GM21390 (cell line): Measurements from ENCODE around the gene LOX.
"Not testable (repeated sequence)": the region's sequence is repeated elsewhere in the genome, so short reads cannot be mapped to it uniquely, and the experiment has no call there.

Experiments
- ATAC-seq: cut with Tn5 transposase; IDR thresholded peaks from one replicate; pipeline ENCODE4 v1.9.1; 2021; ENCODE audit not compliant: unreplicated experiment

LOX gene

DNA sequence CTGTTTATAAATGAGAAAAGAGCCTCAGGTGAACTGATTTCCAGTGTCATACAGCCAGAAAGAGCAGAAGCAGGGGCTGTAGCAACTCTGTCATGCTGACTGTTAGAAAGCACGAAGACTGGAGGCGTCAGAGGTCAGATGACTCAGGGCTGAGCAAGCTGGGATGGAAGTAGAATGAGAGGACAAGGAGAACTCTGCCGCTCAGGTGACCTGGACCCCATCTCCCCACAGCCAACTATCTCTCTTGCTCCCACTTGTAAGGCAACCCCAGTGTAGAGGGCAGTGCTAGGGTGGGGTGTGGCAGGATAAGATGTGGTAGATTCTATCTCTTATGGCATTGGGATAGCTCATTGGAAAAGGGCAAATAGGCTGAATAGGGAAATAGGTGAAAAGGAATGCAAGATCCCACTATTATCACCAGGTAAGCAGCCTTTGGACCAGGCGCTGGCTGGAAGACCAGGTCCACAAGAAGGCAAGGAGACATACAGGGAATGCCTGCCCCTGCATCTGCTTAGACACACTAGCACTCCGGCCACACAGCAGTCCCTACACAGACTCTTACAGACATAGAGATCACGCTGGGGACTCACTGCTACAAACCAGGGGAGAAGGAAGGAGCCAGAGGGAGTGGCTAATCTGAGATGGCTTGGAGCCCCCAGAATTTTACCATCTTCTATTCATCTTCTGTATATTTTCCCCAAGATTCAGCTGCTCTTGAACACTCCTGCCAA lies 21.2 kb upstream of the LOX start:
- ATAC-seq: no peak

GRCh38 chr5:122097391-122097790 lies 19.3 kb upstream of the LOX start:
- ATAC-seq: no peak

- no peak for ATAC-seq
Measured at GRCh38 chr5:122095158-122095557, 17.1 kb upstream of the LOX start.

DNA sequence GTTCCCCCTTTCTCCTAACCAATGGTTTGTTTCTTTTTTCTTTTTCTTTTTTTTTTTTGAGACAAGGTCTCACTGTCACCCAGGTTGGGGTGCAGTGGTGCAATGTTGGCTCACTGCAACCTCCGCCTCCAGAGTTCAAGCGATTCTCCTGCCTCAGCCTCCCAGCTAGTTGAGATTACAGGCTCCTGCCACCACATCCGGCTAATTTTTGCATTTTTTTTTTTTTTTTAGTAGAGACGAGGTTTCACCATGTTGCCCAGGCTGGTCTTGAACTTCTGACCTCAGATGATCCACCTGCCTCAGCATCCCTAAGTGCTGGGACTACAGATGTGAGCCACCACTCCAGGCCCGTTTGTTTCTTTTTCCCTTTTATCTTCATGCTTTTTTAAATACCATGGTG lies 16.2 kb upstream of the LOX start:
- ATAC-seq: not testable (repeated sequence)

DNA sequence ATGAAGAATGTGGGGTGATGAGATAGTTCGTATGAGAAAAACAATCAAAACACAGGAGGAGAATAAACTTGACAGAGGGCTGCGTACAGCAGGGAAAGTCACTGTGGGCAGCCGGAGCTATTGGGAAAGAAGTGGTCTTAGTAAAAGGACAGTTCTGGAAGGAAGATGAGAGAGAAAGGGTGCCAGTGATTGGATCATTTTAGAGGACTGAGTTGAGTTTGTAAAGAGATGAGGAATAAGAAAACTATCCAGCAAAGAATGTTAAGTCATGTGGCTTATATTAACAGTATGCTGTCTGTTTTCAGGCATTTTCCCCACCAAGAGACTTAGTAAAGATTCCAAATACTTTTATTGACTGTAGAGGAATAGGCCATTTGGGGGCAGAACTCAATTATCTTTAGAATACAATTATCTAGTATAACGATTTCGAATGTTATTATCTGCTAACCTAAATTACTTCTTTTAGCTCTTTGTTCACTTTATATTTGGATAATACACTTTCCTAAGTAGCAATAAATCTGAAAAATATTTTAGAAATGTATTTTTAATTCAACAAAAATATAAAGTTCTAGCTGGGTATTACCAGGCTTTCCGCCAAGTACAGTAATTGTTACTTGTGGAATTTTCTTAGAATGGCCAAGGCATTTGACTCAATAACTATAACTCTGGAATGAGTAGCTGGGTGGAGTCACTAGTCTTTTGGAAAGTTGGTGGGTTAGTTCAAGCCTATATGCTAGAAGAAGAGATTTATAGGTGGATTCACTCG lies 15.5 kb upstream of the LOX start:
- ATAC-seq: no peak

DNA sequence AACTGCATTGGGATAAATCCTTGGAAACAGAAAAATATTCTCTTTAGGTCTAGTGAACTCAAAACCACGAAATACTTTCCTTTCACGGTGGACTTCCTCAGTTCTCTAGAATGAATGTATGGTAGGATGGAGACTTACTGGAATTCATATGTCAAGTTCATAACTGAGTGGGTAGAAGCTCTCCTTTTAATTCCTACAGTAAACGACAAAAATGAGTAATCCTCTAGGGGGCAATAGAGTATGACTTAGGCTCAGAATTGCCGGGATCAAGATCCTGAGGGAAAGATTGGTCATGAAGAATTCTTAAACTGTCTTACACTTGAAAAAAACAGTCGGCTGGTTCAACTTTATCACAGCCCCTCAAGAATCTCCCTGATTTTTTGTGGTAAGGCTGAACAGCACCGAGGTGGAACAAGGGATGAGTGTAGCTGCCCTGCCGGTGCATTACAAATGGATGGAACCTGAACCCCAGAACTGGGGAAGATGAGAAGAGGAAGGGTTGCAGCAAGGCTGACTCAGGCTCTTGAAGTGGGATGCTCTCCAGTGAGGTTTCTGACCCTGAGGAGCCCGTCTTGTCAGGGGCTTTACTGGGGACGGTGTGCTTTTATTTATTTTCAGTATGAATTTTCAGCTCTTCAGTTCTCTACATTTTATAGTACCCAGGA lies 14.0 kb upstream of the LOX start:
- ATAC-seq: no peak

- ATAC-seq: no peak
Measured at GRCh38 chr5:122089096-122090013, 11.3 kb upstream of the LOX start.

DNA sequence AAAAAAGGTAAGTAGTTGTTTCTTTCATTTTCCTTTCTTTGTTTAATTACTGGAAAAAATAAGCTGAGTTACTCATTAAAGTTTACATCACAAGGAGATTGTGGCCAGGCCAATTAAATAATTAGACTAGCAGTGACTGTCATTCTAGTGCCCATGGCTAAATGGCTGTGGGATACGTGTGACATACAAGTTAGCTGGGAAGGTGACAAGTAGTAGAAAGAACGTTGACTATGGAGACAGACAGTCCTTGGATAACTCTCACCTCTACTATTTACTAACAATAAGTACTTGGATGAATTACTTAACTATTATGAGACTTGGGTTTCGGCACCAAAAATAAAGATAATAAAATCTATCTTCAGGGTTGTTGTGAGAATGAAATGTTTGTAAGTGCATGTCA lies 7.0 kb upstream of the LOX start:
- ATAC-seq: no peak

DNA sequence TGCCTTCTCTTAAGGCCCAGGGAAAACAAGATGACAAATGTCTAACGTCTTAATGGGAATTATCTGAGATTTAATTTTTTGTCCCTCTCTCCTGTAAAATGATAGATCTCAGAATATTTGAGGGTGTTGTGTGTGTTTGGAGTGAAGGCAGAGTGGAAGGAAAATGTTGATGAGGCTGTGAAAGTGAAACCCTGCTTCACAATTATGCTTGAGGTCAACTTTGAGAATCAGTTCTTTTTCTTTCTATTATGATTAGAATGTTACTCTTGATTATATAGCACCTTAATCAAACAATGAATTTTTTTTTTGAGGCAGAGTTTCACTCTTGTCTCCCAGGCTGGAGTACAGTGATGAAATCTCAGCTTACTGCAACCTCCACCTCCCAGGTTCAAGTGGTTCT lies 5.5 kb upstream of the LOX start:
- no peak for ATAC-seq

- ATAC-seq: no peak
Measured at GRCh38 chr5:122081541-122081940, 3.5 kb upstream of the LOX start.

DNA sequence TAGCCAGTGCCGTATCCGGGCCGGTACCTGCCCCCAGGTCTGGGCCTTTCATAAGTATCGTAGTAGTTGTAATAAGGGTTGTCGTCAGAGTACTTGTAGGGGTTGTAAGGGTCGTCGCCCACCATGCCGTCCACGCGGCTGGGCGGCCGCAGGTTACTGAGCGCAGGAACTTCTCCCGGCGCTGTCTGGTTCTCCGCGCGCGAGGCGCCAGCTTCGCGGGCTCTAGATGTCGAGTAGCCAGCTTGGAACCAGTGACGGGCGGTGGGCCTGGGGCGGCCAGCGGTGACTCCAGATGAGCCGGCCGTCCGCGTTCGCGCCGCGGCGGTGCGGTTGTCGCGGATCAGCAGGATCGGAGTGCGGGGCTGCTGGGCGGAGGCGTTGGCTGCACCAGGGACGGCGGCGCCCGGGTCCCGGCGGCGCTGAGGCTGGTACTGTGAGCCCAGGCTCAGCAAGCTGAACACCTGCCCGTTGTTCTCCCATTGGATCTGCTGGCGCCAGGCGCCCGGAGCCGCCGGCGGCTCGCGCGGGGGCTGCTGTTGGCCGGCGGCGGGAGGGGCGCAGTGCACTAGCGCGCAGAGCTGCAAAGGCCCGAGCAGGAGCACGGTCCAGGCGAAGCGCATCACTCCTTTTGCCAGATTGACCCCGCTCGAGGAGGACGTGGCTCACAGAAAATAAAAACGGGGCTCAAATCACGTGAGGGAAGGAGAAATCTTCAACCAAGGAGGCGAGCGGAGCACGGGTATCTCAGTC lies 518 bp downstream of the LOX start:
- ATAC-seq: peak; percentile 33

DNA sequence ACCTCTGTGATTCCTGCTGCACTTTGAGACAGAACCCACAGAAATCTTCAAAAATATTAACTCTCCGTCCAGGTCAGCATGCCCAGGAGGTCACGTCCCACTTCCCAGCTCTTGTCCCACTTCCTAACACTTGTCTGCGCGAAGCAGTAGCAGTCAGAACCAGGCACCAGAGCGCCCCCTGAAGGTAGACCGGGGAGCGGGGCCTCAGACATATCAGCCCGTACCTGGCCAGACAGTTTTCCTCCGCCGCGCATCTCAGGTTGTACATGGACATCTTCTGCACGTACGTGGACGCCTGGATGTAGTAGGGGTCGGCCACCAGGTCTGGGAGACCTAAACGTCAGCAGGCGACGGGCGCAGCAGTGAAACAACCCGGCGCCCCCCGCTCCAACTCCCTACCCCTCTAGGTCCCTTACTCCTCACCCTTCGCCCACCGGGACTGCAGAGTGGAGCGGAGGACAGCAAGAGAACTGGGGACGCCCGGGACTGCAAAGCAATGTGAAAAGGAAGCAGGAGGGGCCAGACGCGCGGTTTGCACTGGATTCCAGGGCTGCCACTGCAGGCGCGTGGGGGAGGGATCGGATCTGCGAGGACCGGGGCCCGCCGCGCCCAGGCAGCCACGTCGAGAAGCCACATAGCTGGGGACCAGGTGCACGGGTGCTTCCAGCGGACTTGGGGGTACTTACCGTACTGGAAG lies 1.2 kb downstream of the LOX start:
- peak; percentile 54 for ATAC-seq

DNA sequence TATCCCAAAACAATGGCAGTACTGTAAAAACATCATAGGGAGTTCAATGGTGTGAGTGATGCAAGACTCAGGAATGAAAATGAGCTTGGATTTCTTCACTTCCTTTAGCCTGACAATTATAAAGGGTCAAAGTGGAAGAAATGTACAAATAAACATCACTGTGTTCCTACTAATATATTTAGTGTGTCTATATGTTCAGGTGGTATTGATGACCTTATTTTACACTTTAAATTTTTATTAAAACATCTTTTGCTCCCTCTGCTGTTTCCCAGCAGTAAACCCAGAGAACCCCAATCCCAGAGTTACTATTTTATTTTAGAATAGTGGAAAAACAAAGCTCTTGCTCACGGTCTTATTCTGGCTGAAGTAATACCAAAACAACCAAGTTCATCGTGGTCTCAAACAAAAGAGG lies 2.0 kb downstream of the LOX start:
- no peak for ATAC-seq

DNA sequence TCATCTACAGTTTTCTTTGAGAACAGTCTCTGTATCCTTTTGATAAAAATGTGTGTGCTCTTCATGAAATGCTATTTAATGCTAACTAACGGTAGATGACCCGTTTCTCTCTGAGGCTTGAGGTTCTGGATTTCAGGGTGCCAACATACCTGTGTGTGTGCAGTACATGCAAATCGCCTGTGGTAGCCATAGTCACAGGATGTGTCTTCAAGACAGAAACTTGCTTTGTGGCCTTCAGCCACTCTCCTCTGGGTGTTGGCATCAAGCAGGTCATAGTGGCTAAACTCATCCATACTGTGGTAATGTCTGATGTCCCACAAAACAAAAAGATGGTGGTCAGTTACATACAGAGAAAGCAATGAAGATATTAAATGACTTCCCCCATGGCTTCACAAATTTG lies 4.2 kb downstream of the LOX start:
- no peak for ATAC-seq

DNA sequence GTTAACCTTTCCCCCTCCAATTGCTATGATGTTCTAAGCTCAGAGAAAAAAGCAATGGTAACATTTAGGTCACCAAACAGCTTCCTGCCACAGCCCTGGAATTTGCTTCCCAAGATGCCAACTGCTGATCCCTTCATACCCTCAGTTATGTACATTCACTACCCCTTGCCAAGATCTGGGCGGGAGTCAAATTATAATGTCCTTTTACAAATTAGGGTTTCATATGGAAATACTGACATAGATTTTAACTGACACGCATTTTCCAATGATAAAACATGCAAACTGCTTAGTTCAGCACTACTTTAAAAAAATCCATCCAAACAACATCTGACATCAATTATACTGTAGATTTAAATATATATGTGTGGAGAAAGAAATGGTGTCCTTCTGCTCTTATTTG lies 5.0 kb downstream of the LOX start:
- no peak for ATAC-seq

GRCh38 chr5:122067390-122067789 lies 10.7 kb downstream of the LOX start:
- no peak for ATAC-seq

DNA sequence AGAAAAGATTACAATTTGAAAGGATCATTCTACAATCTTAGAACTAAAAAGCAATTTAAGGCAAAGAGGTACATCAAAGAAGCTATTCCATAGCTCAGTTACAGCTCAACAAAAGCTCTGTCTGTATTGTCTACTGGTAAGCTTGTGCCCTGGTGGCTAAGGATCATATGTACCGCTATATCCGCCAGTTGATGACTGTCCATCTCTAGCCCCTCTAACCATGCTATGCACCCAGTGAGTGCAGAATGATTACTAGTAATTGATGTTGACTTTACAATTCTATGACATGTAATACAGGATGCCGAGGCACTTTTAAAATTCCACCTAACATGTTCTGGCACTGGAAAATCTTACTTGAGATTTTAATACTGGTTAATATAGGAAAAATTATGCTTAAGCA lies 13.1 kb downstream of the LOX start:
- ATAC-seq: no peak

DNA sequence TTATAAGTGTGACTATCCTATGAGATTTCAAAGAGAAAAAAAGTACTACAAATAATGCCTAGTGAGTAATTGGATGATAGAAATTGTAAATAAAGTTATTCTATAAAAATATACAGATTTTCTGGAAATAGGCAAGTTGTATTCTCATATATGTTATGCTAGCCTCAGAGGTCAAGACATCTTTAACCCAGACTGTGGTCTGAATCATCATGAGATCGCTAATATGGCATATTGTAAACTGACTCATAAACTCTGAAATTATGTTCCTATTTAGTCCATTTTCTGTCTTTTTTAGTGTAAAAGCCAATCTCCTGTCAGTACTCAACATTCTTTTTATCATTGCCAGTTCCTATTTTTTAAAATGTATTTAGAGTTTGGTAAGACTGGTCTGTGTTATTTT lies 14.2 kb downstream of the LOX start:
- ATAC-seq: no peak

GRCh38 chr5:122062205-122062604 lies 15.9 kb downstream of the LOX start:
- no peak for ATAC-seq

GRCh38 chr5:122056913-122057312 lies 21.1 kb downstream of the LOX start:
- ATAC-seq: no peak
